OCI-LY7 (cell line): Measurements from ENCODE around the gene SCUBE3. TPM values are rescaled to one million over a fixed set of nuclear protein-coding genes. Genes with fewer than 3 reads are reported as not detected.

Experiments
- BruUV-seq: library from RNA; stranded (reverse); fragments of 400-500 nt; replicated peaks from 2 replicates; lab custom pipeline; 2021; lab: Mats Ljungman, UMichigan
- CTCF ChIA-PET: fragments of 300-600 bp; sonication (Branson Sonifier 250); formaldehyde crosslinking; loops from one replicate; lab custom pipeline; 2022; ENCODE audit warnings: antibody characterized with exemption; ENCODE audit not compliant: unreplicated experiment; lab: Charles Lee
- POLR2A ChIA-PET: fragments of 300-600 bp; sonication (Branson Sonifier 250); formaldehyde crosslinking; loops from one replicate; lab custom pipeline; 2022; ENCODE audit warnings: antibody characterized with exemption; lab: Charles Lee
- DNase-seq: peaks from one replicate; pipeline ENCODE4 v3.0.0-alpha.2; 2015; ENCODE audit warnings: low spot score
- H2AFZ ChIP-seq: fragments of 200-600 bp; sonication (generic), shearing (Covaris generic); 2 replicates; pipeline ENCODE4 v1.6.1; 2014; ENCODE audit warnings: mild to moderate bottlenecking, antibody characterized with exemption, low read length, moderate library complexity
- H3K27ac ChIP-seq: fragments of 200-600 bp; sonication (generic); 2 replicates; pipeline ENCODE4 v1.5.1; 2014; ENCODE audit warnings: mixed run types, low read depth, mild to moderate bottlenecking, moderate library complexity, low read length, inconsistent platforms; ENCODE audit not compliant: poor library complexity, severe bottlenecking
- H3K36me3 ChIP-seq: fragments of 200-600 bp; sonication (generic); 2 replicates; pipeline ENCODE4 v1.6.1; 2014; ENCODE audit warnings: mild to moderate bottlenecking, antibody characterized with exemption, low read length, moderate library complexity, mixed read lengths; ENCODE audit not compliant: insufficient read depth
- H3K4me1 ChIP-seq: fragments of 200-600 bp; sonication (generic); 2 replicates; pipeline ENCODE4 v1.5.1; 2014; ENCODE audit warnings: mild to moderate bottlenecking, low read length; ENCODE audit not compliant: insufficient read depth, poor library complexity, severe bottlenecking
- H3K4me2 ChIP-seq: fragments of 200-600 bp; sonication (generic); 2 replicates; pipeline ENCODE4 v1.6.1; 2014; ENCODE audit warnings: mild to moderate bottlenecking, low read length
- H3K4me3 ChIP-seq: fragments of 200-600 bp; sonication (generic); 2 replicates; pipeline ENCODE4 v1.5.1; 2014; ENCODE audit warnings: mild to moderate bottlenecking, low read depth, low read length; ENCODE audit not compliant: poor library complexity, severe bottlenecking
- H3K79me2 ChIP-seq: fragments of 200-600 bp; sonication (generic); 2 replicates; pipeline ENCODE4 v1.6.1; 2016; ENCODE audit warnings: low read depth, mild to moderate bottlenecking, low read length, moderate library complexity, mixed read lengths; ENCODE audit not compliant: insufficient read depth
- H3K9me2 ChIP-seq: fragments of 200-600 bp; sonication (generic); 2 replicates; pipeline ENCODE4 v1.6.1; 2016; ENCODE audit warnings: mild to moderate bottlenecking, low read length, mixed read lengths; ENCODE audit not compliant: insufficient read depth
- H3K9me3 ChIP-seq: fragments of 200-600 bp; sonication (generic); 2 replicates; pipeline ENCODE4 v1.6.1; 2014; ENCODE audit warnings: mild to moderate bottlenecking, mixed run types, low read length, mixed read lengths
- H4K20me1 ChIP-seq: fragments of 200-600 bp; sonication (generic); 2 replicates; pipeline ENCODE4 v1.6.1; 2014; ENCODE audit warnings: mild to moderate bottlenecking, antibody characterized with exemption, low read length, moderate library complexity, mixed read lengths; ENCODE audit not compliant: insufficient read depth
- EZH2phosphoT487 ChIP-seq: fragments of 200-600 bp; sonication (generic); IDR thresholded peaks from 2 replicates; pipeline ENCODE4 v1.6.1; 2018; ENCODE audit warnings: low read depth, borderline replicate concordance, mild to moderate bottlenecking, mixed run types, antibody characterized with exemption, low read length, moderate library complexity, mixed read lengths
- intact Hi-C: fragments of 100-400 bp; cut with micrococcal nuclease; formaldehyde crosslinking; loops from one replicate; pipeline ENCODE4 v1.10.0; 2022; ENCODE audit not compliant: unreplicated experiment
- total RNA-seq, 2 experiments: library from RNA; depleted of rRNA in 1 of 2; stranded (reverse); fragments of >200 nt in 1 of 2; shearing (Covaris generic) in 1 of 2; gene quantifications; 2 replicates each; pipeline ENCODE4 v1.2.3, GENCODE V29; 2014 to 2022
- TF ChIP-seq, protein P1 (sequence below): fragments of 200-600 bp; sonication (generic); conservative IDR thresholded peaks from 2 replicates; pipeline ENCODE4 v1.5.1; 2014; ENCODE audit warnings: mild to moderate bottlenecking, antibody characterized with exemption, low read length, moderate library complexity, mixed read lengths

Gene SCUBE3
- total RNA-seq, 2 experiments from 2014 or later: not detected

GRCh38 chr6:35239581-35239980 lies 25.8 kb downstream of the SCUBE3 start:
- Histone ChIP-seq H4K20me1 (peaks cover 6% of the 10 kb centered on the region; the same call in 1 of the 2 replicates), H3K4me1 (no peaks in the 10 kb centered on the region), H3K9me3 (no peaks in the 10 kb centered on the region), H3K27ac (no peak overlapping the region), H3K9me2 (no peaks in the 10 kb centered on the region), H3K4me2 (no peak overlapping the region), H2AFZ (no peak overlapping the region), H3K79me2 (no peaks in the 10 kb centered on the region), H3K36me3 (no peaks in the 10 kb centered on the region), H3K4me3 (no peak overlapping the region)
- no peak for DNase-seq
- ChIA-PET POLR2A (interaction anchor here (0.6 to 1.0 kb wide), 2 partner anchors 18 to 54 kb away, joined by 3 read pairs; no protein-coding TSS in a partner anchor), CTCF (interaction anchor here (0.6 kb wide), 1 partner anchor 1069 kb away, joined by 5 read pairs; no protein-coding TSS in a partner anchor)
- intact Hi-C loops: no loop called here
- no TSS peak for BruUV-seq
- TF ChIP-seq, protein P1, sequence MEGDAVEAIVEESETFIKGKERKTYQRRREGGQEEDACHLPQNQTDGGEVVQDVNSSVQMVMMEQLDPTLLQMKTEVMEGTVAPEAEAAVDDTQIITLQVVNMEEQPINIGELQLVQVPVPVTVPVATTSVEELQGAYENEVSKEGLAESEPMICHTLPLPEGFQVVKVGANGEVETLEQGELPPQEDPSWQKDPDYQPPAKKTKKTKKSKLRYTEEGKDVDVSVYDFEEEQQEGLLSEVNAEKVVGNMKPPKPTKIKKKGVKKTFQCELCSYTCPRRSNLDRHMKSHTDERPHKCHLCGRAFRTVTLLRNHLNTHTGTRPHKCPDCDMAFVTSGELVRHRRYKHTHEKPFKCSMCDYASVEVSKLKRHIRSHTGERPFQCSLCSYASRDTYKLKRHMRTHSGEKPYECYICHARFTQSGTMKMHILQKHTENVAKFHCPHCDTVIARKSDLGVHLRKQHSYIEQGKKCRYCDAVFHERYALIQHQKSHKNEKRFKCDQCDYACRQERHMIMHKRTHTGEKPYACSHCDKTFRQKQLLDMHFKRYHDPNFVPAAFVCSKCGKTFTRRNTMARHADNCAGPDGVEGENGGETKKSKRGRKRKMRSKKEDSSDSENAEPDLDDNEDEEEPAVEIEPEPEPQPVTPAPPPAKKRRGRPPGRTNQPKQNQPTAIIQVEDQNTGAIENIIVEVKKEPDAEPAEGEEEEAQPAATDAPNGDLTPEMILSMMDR: no peak
- TF ChIP-seq EZH2phosphoT487: no peak

DNA sequence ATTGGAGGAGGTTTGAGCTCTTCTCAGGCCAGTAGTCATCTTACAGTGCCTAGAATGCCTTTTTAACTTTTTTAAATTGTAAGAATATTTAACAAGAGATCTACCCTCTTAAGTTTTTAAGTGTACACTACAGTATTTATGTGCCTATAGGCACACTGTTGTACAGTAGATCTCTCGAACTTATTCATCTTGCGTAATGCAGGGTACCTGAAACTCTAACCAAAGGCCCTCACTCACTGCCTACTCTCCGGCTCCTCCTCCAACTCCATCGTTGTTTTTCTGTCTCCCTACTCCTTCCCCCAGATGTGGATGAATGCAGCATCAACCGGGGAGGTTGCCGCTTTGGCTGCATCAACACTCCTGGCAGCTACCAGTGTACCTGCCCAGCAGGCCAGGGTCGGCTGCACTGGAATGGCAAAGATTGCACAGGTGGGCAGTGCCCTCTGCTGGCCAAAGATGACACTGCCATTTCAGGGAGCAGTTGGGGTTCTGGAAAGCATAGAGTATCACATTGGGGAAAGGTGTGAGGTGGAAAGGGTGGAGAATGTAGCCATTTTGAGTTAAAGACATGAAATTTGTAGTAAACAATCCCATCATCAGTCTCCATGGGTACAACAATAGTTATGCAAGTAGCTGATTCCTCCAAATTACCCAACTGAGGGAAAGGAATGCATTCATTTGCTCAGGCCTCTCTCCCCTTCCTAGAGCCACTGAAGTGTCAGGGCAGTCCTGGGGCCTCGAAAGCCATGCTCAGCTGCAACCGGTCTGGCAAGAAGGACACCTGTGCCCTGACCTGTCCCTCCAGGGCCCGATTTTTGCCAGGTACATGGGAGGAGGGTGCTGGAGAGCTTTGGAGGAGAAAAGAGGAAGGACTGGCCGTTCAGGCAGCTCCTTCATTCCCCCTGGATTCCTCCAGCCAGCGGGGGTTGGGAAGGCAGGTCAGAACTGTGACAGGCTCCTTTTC lies 27.4 kb downstream of the SCUBE3 start:
- DNase-seq: peak; percentile 68
- Histone ChIP-seq H3K79me2 (no peaks in the 10 kb centered on the region), H3K4me2 (no peak overlapping the region), H2AFZ (no peak overlapping the region), H3K9me3 (no peaks in the 10 kb centered on the region), H3K36me3 (no peaks in the 10 kb centered on the region), H3K9me2 (no peaks in the 10 kb centered on the region), H3K4me3 (no peak overlapping the region), H3K27ac (no peak overlapping the region), H4K20me1 (peaks cover 6% of the 10 kb centered on the region; the same call in 1 of the 2 replicates), H3K4me1 (no peaks in the 10 kb centered on the region)
- no peak for TF ChIP-seq EZH2phosphoT487
- TF ChIP-seq, protein P1: peak; percentile 99
- intact Hi-C loops: loop anchor here (1.0 to 5.0 kb wide), 3 partner anchors 34 to 254 kb away; no protein-coding TSS in a partner anchor
- ChIA-PET CTCF (interaction anchor here (0.6 to 2.2 kb wide), 3 partner anchors 16 to 94 kb away, joined by 3 to 7 read pairs (median 3); no protein-coding TSS in a partner anchor), POLR2A (interaction anchor here (0.5 to 1.0 kb wide), 2 partner anchors 32 to 811 kb away, joined by 3 to 5 read pairs; no protein-coding TSS in a partner anchor)
- BruUV-seq: no TSS peak
